Measurements from ENCODE around the gene CNR2.

Gene CNR2

GRCh38 chr1:23913212-23913880 is at the start of gene CNR2:
TSS of gene CNR2 (minus strand) at chr1:23913362. CDS start at chr1:23875617, 37,745 bp downstream.
- no peak for TF ChIP-seq CTCF (IDR thresholded peaks at IDR 0.05)

- TF ChIP-seq CTCF (IDR thresholded peaks at IDR 0.05): no peak
These were observed 47.3 kb upstream of the CNR2 start for GRCh38 chr1:23960291-23961020.

GRCh38 chr1:23959461-23960290 is 46.5 kb upstream of the CNR2 start, which contains the start of gene PNRC2:
TSS of gene PNRC2 (plus strand) at chr1:23959828. CDS start at chr1:23961458, 1,630 bp downstream.
- TF ChIP-seq CTCF (IDR thresholded peaks at IDR 0.05): no peak

- TF ChIP-seq CTCF (IDR thresholded peaks at IDR 0.05): no peak
These were observed 45.8 kb upstream of the CNR2 start for GRCh38 chr1:23958810-23959460.

- TF ChIP-seq CTCF (IDR thresholded peaks at IDR 0.05): no peak
These were observed 43.9 kb upstream of the CNR2 start for GRCh38 chr1:23957096-23957495.

GRCh38 chr1:23953020-23953419 is 39.9 kb upstream of the CNR2 start:
- no peak for TF ChIP-seq CTCF (IDR thresholded peaks at IDR 0.05)

- TF ChIP-seq CTCF (IDR thresholded peaks at IDR 0.05): no peak
These were observed 34.2 kb upstream of the CNR2 start for GRCh38 chr1:23947366-23947765.

All from LNCAP (cell line).